CD14-positive monocyte (primary cell): ENCODE results near the gene SETBP1. TPM values are rescaled to one million over a fixed set of nuclear protein-coding genes. Genes with fewer than 3 reads are reported as not detected.

Experiments
- DNase-seq, 3 donors: peaks; one replicate each; pipeline ENCODE4 v3.0.0-alpha.2; 2011 to 2022
- H2AFZ ChIP-seq: 2 replicates; pipeline ENCODE4 v1.6.0; 2012; ENCODE audit warnings: mild to moderate bottlenecking, low read depth, low read length, inconsistent platforms; ENCODE audit not compliant: insufficient read depth, poor library complexity, severe bottlenecking
- H3K27ac ChIP-seq, 2 donors: 1 replicate in 1 of 2; 2 replicates in 1 of 2; pipeline ENCODE4 v1.5.1; 2012 to 2013; ENCODE audit warnings: low read length in 2 of 2, control low read depth in 1 of 2, inconsistent platforms in 1 of 2, low read depth in 1 of 2, mild to moderate bottlenecking in 1 of 2
- H3K27me3 ChIP-seq, 2 donors: one replicate each; pipeline versions ENCODE4 v1.6.0 to v1.6.1; 2011 to 2013; ENCODE audit warnings: low read length in 2 of 2; ENCODE audit not compliant: control insufficient read depth in 2 of 2, insufficient read depth in 2 of 2
- H3K36me3 ChIP-seq, 2 donors: replicated peaks in 1 of 2; 1 replicate in 1 of 2; 2 replicates in 1 of 2; pipeline versions ENCODE4 v1.5.1 to v1.6.1; 2012 to 2013; ENCODE audit warnings: low read length in 2 of 2, control low read depth in 1 of 2, inconsistent platforms in 1 of 2, mild to moderate bottlenecking in 1 of 2; ENCODE audit not compliant: insufficient read depth in 2 of 2, control insufficient read depth in 1 of 2
- H3K4me1 ChIP-seq, 2 donors: 1 replicate in 1 of 2; 2 replicates in 1 of 2; pipeline versions ENCODE4 v1.5.1 to v1.6.1; 2012 to 2013; ENCODE audit warnings: low read length in 2 of 2, control low read depth in 1 of 2, inconsistent platforms in 1 of 2, mild to moderate bottlenecking in 1 of 2, moderate library complexity in 1 of 2; ENCODE audit not compliant: insufficient read depth in 2 of 2, control insufficient read depth in 1 of 2
- H3K4me2 ChIP-seq: replicated peaks from 2 replicates; pipeline ENCODE3; 2012; ENCODE audit warnings: low read length, moderate library complexity, mild to moderate bottlenecking; ENCODE audit not compliant: poor library complexity, severe bottlenecking; ENCODE audit errors: extremely low read depth
- H3K4me3 ChIP-seq, 3 experiments: fragments of 200-600 bp in 1 of 3; sonication (generic) in 1 of 3; replicated peaks in 1 of 3; 1 replicate in 2 of 3; 2 replicates in 1 of 3; pipeline ENCODE4 v1.5.1; 2011 to 2013; ENCODE audit warnings: low read length in 3 of 3, mild to moderate bottlenecking in 3 of 3, control low read depth in 2 of 3, low read depth in 2 of 3, inconsistent platforms in 1 of 3, moderate library complexity in 1 of 3
- H3K79me2 ChIP-seq: 2 replicates; pipeline ENCODE4 v1.6.0; 2012; ENCODE audit warnings: mild to moderate bottlenecking, control low read depth, inconsistent platforms, low read length, moderate library complexity; ENCODE audit not compliant: insufficient read depth
- H3K9ac ChIP-seq: 2 replicates; pipeline ENCODE4 v1.6.0; 2017; ENCODE audit warnings: low read length, mild to moderate bottlenecking; ENCODE audit not compliant: insufficient read depth, poor library complexity, severe bottlenecking
- H3K9me3 ChIP-seq, 2 donors: replicated peaks in 1 of 2; 1 replicate in 1 of 2; 2 replicates in 1 of 2; pipeline versions ENCODE4 v1.5.1 to v1.6.1; 2012 to 2013; ENCODE audit warnings: low read length in 2 of 2, control low read depth in 1 of 2; ENCODE audit not compliant: control insufficient read depth in 1 of 2, insufficient read depth in 1 of 2
- H4K20me1 ChIP-seq: 2 replicates; pipeline ENCODE4 v1.6.0; 2012; ENCODE audit warnings: mild to moderate bottlenecking, low read length, control low read depth, moderate library complexity; ENCODE audit not compliant: insufficient read depth
- H3K27ac Mint-ChIP-seq, 7 donors: one replicate each; pipeline ENCODE4 v1.8.0; 2020; ENCODE audit warnings: mild to moderate bottlenecking in 7 of 7, mixed read lengths in 7 of 7, moderate library complexity in 6 of 7, inconsistent platforms in 2 of 7
- H3K27me3 Mint-ChIP-seq, 3 donors: one replicate each; pipeline ENCODE4 v1.8.0; 2021 to 2022; ENCODE audit warnings: low read depth in 3 of 3, mild to moderate bottlenecking in 3 of 3, mixed read lengths in 3 of 3, moderate library complexity in 3 of 3, inconsistent platforms in 1 of 3
- H3K36me3 Mint-ChIP-seq, 2 donors: one replicate each; pipeline ENCODE4 v1.8.0; 2020; ENCODE audit warnings: mixed read lengths in 2 of 2, inconsistent platforms in 1 of 2, mild to moderate bottlenecking in 1 of 2
- H3K4me1 Mint-ChIP-seq: one replicate; pipeline ENCODE4 v1.8.0; 2020; ENCODE audit warnings: mild to moderate bottlenecking, mixed read lengths
- H3K4me3 Mint-ChIP-seq, 2 donors: one replicate each; pipeline ENCODE4 v1.8.0; 2020; ENCODE audit warnings: mild to moderate bottlenecking in 2 of 2, mixed read lengths in 2 of 2, moderate library complexity in 1 of 2
- H3K9me3 Mint-ChIP-seq, 7 donors: one replicate each; pipeline ENCODE4 v1.8.0; 2020 to 2022; ENCODE audit warnings: mixed read lengths in 7 of 7, mild to moderate bottlenecking in 6 of 7, moderate library complexity in 6 of 7, inconsistent platforms in 2 of 7
- CTCF ChIP-seq: fragments of 200-600 bp; IDR thresholded peaks from one replicate; pipeline ENCODE4 v1.8.0; 2022; ENCODE audit warnings: antibody characterized with exemption, mild to moderate bottlenecking
- WGBS: methylation state at CpG from one replicate; pipeline ENCODE4 v1.1.5; 2013; ENCODE audit warnings: missing lambda C conversion rate; ENCODE audit not compliant: insufficient coverage; 5-methylcytosine and 5-hydroxymethylcytosine counted together
- intact Hi-C, 2 donors: fragments of 100-400 bp; cut with micrococcal nuclease; formaldehyde crosslinking; loops; one replicate each; pipeline versions ENCODE4 v1.15.0 to v1.15.1; 2023
- polyA plus RNA-seq, 3 donors: library from polyadenylated mRNA; depleted of rRNA in 1 of 3; unstranded in 2 of 3; stranded (reverse) in 1 of 3; fragments of 300-500 nt in 2 of 3; fragments of >200 nt in 1 of 3; fragmentation: Illumina TruSeq in 2 of 3; gene quantifications; 1 replicate in 2 of 3; 2 replicates in 1 of 3; pipeline ENCODE4 v1.2.3, GENCODE V29; 2012 to 2021

Gene SETBP1
- polyA plus RNA-seq, 3 donors, result 0.01 to 1.2 TPM; not detected in 1

- no peaks in the 10 kb centered on the region for H3K27me3 Mint-ChIP-seq
- peak; percentile 84 to 89 (median 88) for DNase-seq
- Histone ChIP-seq H3K9me3 (peaks cover 0 to 7% of the 10 kb centered on the region in 2 donors), H3K27me3 (no peaks in the 10 kb centered on the region), H4K20me1 (no peaks in the 10 kb centered on the region), H3K9ac (no peak overlapping the region), H3K79me2 (no peaks in the 10 kb centered on the region), H2AFZ (no peak overlapping the region), H3K4me3 (peak overlapping the region in 1 of 3 experiments; percentile 57), H3K4me1 (peaks cover 48 to 54% of the 10 kb centered on the region in 2 donors), H3K27ac (peak overlapping the region; percentile 56 to 63), H3K36me3 (no peaks in the 10 kb centered on the region), H3K4me2 (peak overlapping the region; percentile 65)
- peaks cover 0 to 7% (median 3%) of the 10 kb centered on the region in 7 donors for H3K9me3 Mint-ChIP-seq
- no peak for TF ChIP-seq CTCF
- intact Hi-C loops, result loop anchor here in 1 of 2 donors (5.0 kb wide), 1 partner anchor 35 kb away; no protein-coding TSS in a partner anchor
- WGBS, result no CpG with 5 or more reads among the region's 2 CpGs
- H3K27ac Mint-ChIP-seq, result peak overlapping the region; percentile 74 to 92 (median 91)
- peak overlapping the region in 1 of 2 donors; percentile 37 for H3K4me3 Mint-ChIP-seq
- peaks cover 0 to 2% of the 10 kb centered on the region in 2 donors for H3K36me3 Mint-ChIP-seq
- H3K4me1 Mint-ChIP-seq, result peaks cover 41% of the 10 kb centered on the region
Measured at GRCh38 chr18:45066886-45067285, 386.2 kb downstream of the SETBP1 start.

GRCh38 chr18:45068400-45069094 lies 387.9 kb downstream of the SETBP1 start:
- Histone ChIP-seq H4K20me1 (no peaks in the 10 kb centered on the region), H3K9me3 (peaks cover 0 to 3% of the 10 kb centered on the region in 2 donors), H3K27me3 (no peaks in the 10 kb centered on the region), H2AFZ (no peak overlapping the region), H3K4me2 (no peak overlapping the region), H3K9ac (no peak overlapping the region), H3K4me3 (no peak overlapping the region), H3K27ac (no peak overlapping the region), H3K4me1 (peaks cover 64 to 71% of the 10 kb centered on the region in 2 donors), H3K36me3 (no peaks in the 10 kb centered on the region), H3K79me2 (no peaks in the 10 kb centered on the region)
- Mint-ChIP-seq H3K9me3 (peaks cover 0 to 6% (median 0%) of the 10 kb centered on the region in 7 donors), H3K27ac (no peak overlapping the region), H3K4me1 (peaks cover 58% of the 10 kb centered on the region), H3K4me3 (no peak overlapping the region), H3K27me3 (no peaks in the 10 kb centered on the region), H3K36me3 (peaks cover 0 to 2% of the 10 kb centered on the region in 2 donors)
- no peak for DNase-seq
- WGBS, result 100% methylated on average over 1 of the region's 2 CpGs
- TF ChIP-seq CTCF, result no peak
- intact Hi-C loops, result loop anchor here in 1 of 2 donors (5.0 kb wide), 1 partner anchor 34 kb away; no protein-coding TSS in a partner anchor
